HEK293T (cell line): ENCODE measurements around the gene KCNG2.

Experiments used
- BHLHE40 ChIP-seq: fragments of 450-650 bp; IDR thresholded peaks from 2 replicates; pipeline ENCODE4 v1.6.1; 2016; ENCODE audit warnings: mild to moderate bottlenecking, moderate library complexity, borderline replicate concordance
- FOXK2 ChIP-seq: fragments of 450-650 bp; IDR thresholded peaks from 2 replicates; pipeline ENCODE4 v1.6.1; 2016; ENCODE audit warnings: mild to moderate bottlenecking
- HDGF ChIP-seq: fragments of 450-650 bp; IDR thresholded peaks from 2 replicates; pipeline ENCODE4 v1.6.1; 2017; ENCODE audit warnings: antibody characterized with exemption, borderline replicate concordance
- LEF1 ChIP-seq: fragments of 450-650 bp; IDR thresholded peaks from 2 replicates; pipeline ENCODE4 v1.6.1; 2017; ENCODE audit warnings: mild to moderate bottlenecking, borderline replicate concordance
- SP1 ChIP-seq: fragments of 450-650 bp; IDR thresholded peaks from 2 replicates; pipeline ENCODE4 v1.6.1; 2017
- SUZ12 ChIP-seq: fragments of 450-650 bp; IDR thresholded peaks from 2 replicates; pipeline ENCODE4 v1.6.1; 2016; ENCODE audit warnings: mild to moderate bottlenecking

GRCh38 chr18:79799619-79800370 is 2.1 kb downstream of the KCNG2 start:
- TF ChIP-seq LEF1 (no peak), SUZ12 (no peak), BHLHE40 (no peak), SP1 (no peak), FOXK2 (no peak), HDGF (no peak)
